GM19099 (cell line): ENCODE data around the gene AFDN.

Source experiments
- POLR2A ChIP-seq: IDR thresholded peaks from 3 replicates; pipeline ENCODE4 v1.6.1; 2011; ENCODE audit warnings: low read depth; ENCODE audit not compliant: insufficient read length; ENCODE audit errors: extremely low read depth

Gene AFDN

GRCh38 chr6:167927246-167927645, 100.5 kb downstream of the AFDN start:
- no peak for TF ChIP-seq POLR2A

- TF ChIP-seq POLR2A: no peak
Observed at GRCh38 chr6:167928111-167928510, 101.4 kb downstream of the AFDN start.

GRCh38 chr6:167930295-167930694, 103.6 kb downstream of the AFDN start:
- no peak for TF ChIP-seq POLR2A

- no peak for TF ChIP-seq POLR2A
Observed at GRCh38 chr6:167932468-167933276, 106.0 kb downstream of the AFDN start.

GRCh38 chr6:167933290-167933689, 106.6 kb downstream of the AFDN start:
- no peak for TF ChIP-seq POLR2A

GRCh38 chr6:167933847-167934246, 107.1 kb downstream of the AFDN start:
- no peak for TF ChIP-seq POLR2A

- no peak for TF ChIP-seq POLR2A
Observed at GRCh38 chr6:167934426-167934864, 107.7 kb downstream of the AFDN start.

- no peak for TF ChIP-seq POLR2A
Observed at GRCh38 chr6:167936051-167936450, 109.3 kb downstream of the AFDN start.

- no peak for TF ChIP-seq POLR2A
Observed at GRCh38 chr6:167937301-167937700, 110.6 kb downstream of the AFDN start.

- no peak for TF ChIP-seq POLR2A
Observed at GRCh38 chr6:167937948-167938911, 111.5 kb downstream of the AFDN start.

GRCh38 chr6:167941822-167942221, 115.1 kb downstream of the AFDN start:
- TF ChIP-seq POLR2A: no peak

GRCh38 chr6:167944130-167944529, 117.4 kb downstream of the AFDN start:
- TF ChIP-seq POLR2A: no peak

- TF ChIP-seq POLR2A: no peak
Observed at GRCh38 chr6:167946007-167946406, 119.3 kb downstream of the AFDN start.

GRCh38 chr6:167946604-167947003, 119.9 kb downstream of the AFDN start:
- no peak for TF ChIP-seq POLR2A

- no peak for TF ChIP-seq POLR2A
Observed at GRCh38 chr6:167947716-167948115, 121.0 kb downstream of the AFDN start.

- no peak for TF ChIP-seq POLR2A
Observed at GRCh38 chr6:167948716-167949115, 122.0 kb downstream of the AFDN start.
